ENCODE measurements around the gene PRR33. TPM values are rescaled to one million over a fixed set of nuclear protein-coding genes. Genes with fewer than 3 reads are reported as not detected.

The PRR33 gene
- total and polyA plus RNA-seq, 2 donors (not counting 3 experiments of a cell fraction or from before 2014, with no cell fraction given), result not detected

DNA sequence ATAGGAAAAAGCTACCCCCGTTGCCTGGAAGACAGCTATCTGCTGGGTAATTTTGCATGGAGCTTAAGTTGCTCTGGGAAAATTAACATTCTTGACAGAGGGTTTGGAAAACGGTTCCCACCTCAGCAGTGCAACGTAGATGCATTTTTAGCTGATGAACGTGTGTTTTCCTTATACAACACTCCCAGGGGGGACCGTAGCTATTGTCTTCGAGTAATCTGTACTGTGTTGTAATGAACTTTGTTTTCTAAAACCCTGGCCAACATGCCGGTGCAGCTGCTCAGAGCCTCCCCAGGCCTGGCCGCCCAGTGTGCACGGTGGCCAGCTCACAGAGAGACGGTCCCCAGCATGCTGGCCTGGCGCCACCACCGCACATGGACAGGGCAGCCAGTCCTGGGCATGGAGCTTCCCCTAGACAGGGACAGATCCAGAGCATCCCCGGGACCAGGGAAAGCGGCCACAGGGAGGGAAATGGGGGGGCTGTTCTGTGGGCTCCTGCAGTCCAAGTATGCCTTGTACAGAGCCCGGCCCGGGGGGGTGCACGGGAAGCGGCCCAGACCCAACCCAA is 30.0 kb upstream of the PRR33 start:
- H3K4me2 ChIP-seq (ENCODE audit: insufficient read depth, low read length), result no peak overlapping the region
- H2AFZ ChIP-seq (ENCODE audit: low read depth, low read length), result no peak overlapping the region
- FAIRE-seq (no peak), DNase-seq (ENCODE audit: low read depth, low spot score) (no peak)
- no peaks in the 10 kb centered on the region for H4K20me1 ChIP-seq (replicated peaks; ENCODE audit: control insufficient read depth, extremely low read depth, insufficient read depth, low read length)
- ChIA-PET POLR2A (no interaction called here), CTCF (interaction anchor here (1.0 to 2.3 kb wide), 6 partner anchors 21 to 269 kb away, joined by 3 to 20 read pairs (median 6); no protein-coding TSS in a partner anchor)
- no peaks in the 10 kb centered on the region for H3K4me1 ChIP-seq (ENCODE audit: control insufficient read depth, extremely low read depth, insufficient read depth, low read length)
- H3K9me1 ChIP-seq (replicated peaks; ENCODE audit: control insufficient read depth, extremely low read depth, insufficient read depth, low read length), result no peaks in the 10 kb centered on the region
- no peaks in the 10 kb centered on the region for H3K9me3 ChIP-seq (replicated peaks; ENCODE audit: control insufficient read depth, insufficient read depth, low read length)
- H3K27me3 ChIP-seq (ENCODE audit: control insufficient read depth in 2 of 2, insufficient read depth in 2 of 2, low read length in 2 of 2), result no peaks in the 10 kb centered on the region
- H3K27ac ChIP-seq (ENCODE audit: insufficient read depth, low read depth, low read length), result no peak overlapping the region
- no peak overlapping the region for H3K9ac ChIP-seq (replicated peaks; ENCODE audit: extremely low read depth, insufficient read depth, low read length)
- no peaks in the 10 kb centered on the region for H3K36me3 ChIP-seq (ENCODE audit: control insufficient read depth in 2 of 2, extremely low read depth in 1 of 2, insufficient read depth in 2 of 2, low read length in 2 of 2)
- dilution Hi-C loops (cut with MboI; ENCODE audit: extremely low pct_ligation_motif_present, low sequenced_read_pairs) (no loop called here), intact Hi-C loops (cut with micrococcal nuclease) (no loop called here)
- H3K4me3 ChIP-seq (replicated peaks in 1 of 3; ENCODE audit: insufficient read depth in 1 of 3, low read depth in 1 of 3, low read length in 3 of 3), result no peak overlapping the region
- BruUV-seq (replicated peaks), result no TSS peak
- no peaks in the 10 kb centered on the region for H3K79me2 ChIP-seq (ENCODE audit: control insufficient read depth, insufficient read depth, low read length)
- TF ChIP-seq, protein P1, sequence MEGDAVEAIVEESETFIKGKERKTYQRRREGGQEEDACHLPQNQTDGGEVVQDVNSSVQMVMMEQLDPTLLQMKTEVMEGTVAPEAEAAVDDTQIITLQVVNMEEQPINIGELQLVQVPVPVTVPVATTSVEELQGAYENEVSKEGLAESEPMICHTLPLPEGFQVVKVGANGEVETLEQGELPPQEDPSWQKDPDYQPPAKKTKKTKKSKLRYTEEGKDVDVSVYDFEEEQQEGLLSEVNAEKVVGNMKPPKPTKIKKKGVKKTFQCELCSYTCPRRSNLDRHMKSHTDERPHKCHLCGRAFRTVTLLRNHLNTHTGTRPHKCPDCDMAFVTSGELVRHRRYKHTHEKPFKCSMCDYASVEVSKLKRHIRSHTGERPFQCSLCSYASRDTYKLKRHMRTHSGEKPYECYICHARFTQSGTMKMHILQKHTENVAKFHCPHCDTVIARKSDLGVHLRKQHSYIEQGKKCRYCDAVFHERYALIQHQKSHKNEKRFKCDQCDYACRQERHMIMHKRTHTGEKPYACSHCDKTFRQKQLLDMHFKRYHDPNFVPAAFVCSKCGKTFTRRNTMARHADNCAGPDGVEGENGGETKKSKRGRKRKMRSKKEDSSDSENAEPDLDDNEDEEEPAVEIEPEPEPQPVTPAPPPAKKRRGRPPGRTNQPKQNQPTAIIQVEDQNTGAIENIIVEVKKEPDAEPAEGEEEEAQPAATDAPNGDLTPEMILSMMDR (IDR thresholded peaks at IDR 0.05; ENCODE audit: extremely low read depth in 1 of 2, insufficient read depth in 1 of 2, low read depth in 1 of 2, low read length in 2 of 2), result no peak
- no peak for TF ChIP-seq GATA2 (IDR thresholded peaks at IDR 0.05; ENCODE audit: insufficient read depth, insufficient read length, low read depth, low read length)
- TF ChIP-seq POLR2AphosphoS5 (IDR thresholded peaks at IDR 0.05; ENCODE audit: insufficient read depth, low read depth, low read length), result no peak
- no peak for TF ChIP-seq FOS (IDR thresholded peaks at IDR 0.05; ENCODE audit: borderline replicate concordance, insufficient read depth, low read length)
- no peak for TF ChIP-seq MYC (IDR thresholded peaks at IDR 0.05; ENCODE audit: low read depth, low read length)
- TF ChIP-seq JUN (IDR thresholded peaks at IDR 0.05; ENCODE audit: borderline replicate concordance, insufficient read depth, insufficient read length, low read depth), result no peak
- TF ChIP-seq, protein P2, sequence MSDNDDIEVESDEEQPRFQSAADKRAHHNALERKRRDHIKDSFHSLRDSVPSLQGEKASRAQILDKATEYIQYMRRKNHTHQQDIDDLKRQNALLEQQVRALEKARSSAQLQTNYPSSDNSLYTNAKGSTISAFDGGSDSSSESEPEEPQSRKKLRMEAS (IDR thresholded peaks at IDR 0.05; ENCODE audit: insufficient read depth, insufficient read length), result no peak
- no peak for TF ChIP-seq EZH2 (IDR thresholded peaks at IDR 0.05; ENCODE audit: borderline replicate concordance, low read depth, low read length, severe bottlenecking)
- no peak for TF ChIP-seq POLR2A (IDR thresholded peaks at IDR 0.05; ENCODE audit: low read depth, low read length)
